ENCODE measurements around the gene B4GALT2. TPM values are rescaled to one million over a fixed set of nuclear protein-coding genes. Genes with fewer than 3 reads are reported as not detected.

The B4GALT2 gene
- total and polyA plus RNA-seq, 9 of the 15 experiments (the other 6 are each of a cell fraction or from before 2014, with no cell fraction given), result 1.3 to 86.8 (median 43.8) TPM

DNA sequence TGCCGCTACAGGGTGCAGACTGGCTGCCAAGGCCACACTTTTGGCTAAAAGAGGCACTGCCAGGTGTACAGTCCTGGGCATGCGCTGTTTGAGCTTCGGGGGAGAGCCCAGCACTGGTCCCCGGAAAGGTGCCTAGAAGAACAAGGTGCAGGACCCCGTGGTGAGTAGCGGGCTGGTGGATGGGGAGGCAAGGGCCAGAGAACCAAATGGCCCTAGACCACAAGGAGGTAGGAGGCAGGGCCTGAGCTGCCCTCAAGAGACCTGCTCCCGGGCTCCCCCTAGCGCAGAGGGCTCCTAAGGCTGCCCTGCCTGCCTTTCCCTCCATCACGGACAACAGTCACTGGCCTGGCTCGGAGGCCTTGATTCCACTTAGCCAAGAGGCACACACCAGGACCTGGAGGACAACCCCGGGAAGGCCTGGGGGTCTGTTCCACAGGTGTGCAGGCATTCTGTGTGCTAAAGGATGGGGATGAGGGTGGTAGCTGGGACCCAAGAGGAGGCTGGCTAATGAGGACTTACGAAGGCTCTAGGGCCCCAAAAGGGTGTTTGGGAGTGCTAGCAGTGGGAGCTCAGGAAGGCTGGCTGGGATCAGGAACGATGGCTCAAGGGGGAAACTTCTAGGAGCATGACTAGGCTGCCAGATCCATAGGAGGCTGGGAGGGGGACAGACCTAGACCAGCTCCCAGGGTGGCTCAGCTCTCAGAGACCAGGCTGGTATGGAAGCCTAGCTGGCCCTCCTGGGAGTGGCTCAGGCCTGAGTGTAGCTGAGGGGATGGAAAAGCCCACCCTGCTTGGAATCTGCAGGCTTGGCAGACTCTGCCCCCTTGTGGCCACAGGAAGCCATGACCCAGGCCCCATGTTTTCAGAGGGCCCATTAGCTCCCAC lies 44.7 kb upstream of the B4GALT2 start (continued):
- TF ChIP-seq, protein P1, sequence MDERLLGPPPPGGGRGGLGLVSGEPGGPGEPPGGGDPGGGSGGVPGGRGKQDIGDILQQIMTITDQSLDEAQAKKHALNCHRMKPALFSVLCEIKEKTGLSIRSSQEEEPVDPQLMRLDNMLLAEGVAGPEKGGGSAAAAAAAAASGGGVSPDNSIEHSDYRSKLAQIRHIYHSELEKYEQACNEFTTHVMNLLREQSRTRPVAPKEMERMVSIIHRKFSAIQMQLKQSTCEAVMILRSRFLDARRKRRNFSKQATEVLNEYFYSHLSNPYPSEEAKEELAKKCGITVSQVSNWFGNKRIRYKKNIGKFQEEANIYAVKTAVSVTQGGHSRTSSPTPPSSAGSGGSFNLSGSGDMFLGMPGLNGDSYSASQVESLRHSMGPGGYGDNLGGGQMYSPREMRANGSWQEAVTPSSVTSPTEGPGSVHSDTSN (CRISPR knock-in tag; IDR thresholded peaks at IDR 0.05; ENCODE audit: low read depth), result no peak
- TF ChIP-seq, protein P1 (tag; conservative IDR thresholded peaks at IDR 0.05; ENCODE audit: low read depth), result no peak
- TF ChIP-seq ZNF408 (CRISPR knock-in tag; IDR thresholded peaks at IDR 0.05; ENCODE audit: low read depth), result no peak
- no peak for TF ChIP-seq SIN3B (IDR thresholded peaks at IDR 0.05; ENCODE audit: low read depth)
- no peak for TF ChIP-seq TAF7 (tag; IDR thresholded peaks at IDR 0.05)
- no peak for TF ChIP-seq ZNF174 (CRISPR knock-in tag; IDR thresholded peaks at IDR 0.05)
- no peak for TF ChIP-seq HDAC2 (IDR thresholded peaks at IDR 0.05)
- TF ChIP-seq, protein P2, sequence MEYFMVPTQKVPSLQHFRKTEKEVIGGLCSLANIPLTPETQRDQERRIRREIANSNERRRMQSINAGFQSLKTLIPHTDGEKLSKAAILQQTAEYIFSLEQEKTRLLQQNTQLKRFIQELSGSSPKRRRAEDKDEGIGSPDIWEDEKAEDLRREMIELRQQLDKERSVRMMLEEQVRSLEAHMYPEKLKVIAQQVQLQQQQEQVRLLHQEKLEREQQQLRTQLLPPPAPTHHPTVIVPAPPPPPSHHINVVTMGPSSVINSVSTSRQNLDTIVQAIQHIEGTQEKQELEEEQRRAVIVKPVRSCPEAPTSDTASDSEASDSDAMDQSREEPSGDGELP (CRISPR knock-in tag; IDR thresholded peaks at IDR 0.05; ENCODE audit: borderline replicate concordance), result peak; percentile 25; the same call in 1 of the 2 replicates
- TF ChIP-seq RBM17 (IDR thresholded peaks at IDR 0.05; ENCODE audit: borderline replicate concordance, low read depth, low read length), result no peak
- no peak for TF ChIP-seq ELK1 (CRISPR knock-in tag; IDR thresholded peaks at IDR 0.05)
- TF ChIP-seq MYBL2 (IDR thresholded peaks at IDR 0.05; ENCODE audit: low read depth), result no peak
- TF ChIP-seq MYBL2 (CRISPR knock-in tag; IDR thresholded peaks at IDR 0.05; ENCODE audit: borderline replicate concordance), result no peak
- no peak for TF ChIP-seq BMI1 (IDR thresholded peaks at IDR 0.05; ENCODE audit: low read length)
- TF ChIP-seq SOX6 (IDR thresholded peaks at IDR 0.05), result 0 out of 2 replicates have a peak, but pooled peaks have one; percentile 5
- no peak for TF ChIP-seq POLR2A (conservative IDR thresholded peaks at IDR 0.05)
- TF ChIP-seq LCOR (CRISPR knock-in tag; IDR thresholded peaks at IDR 0.05), result no peak; the same call in 1 of the 2 replicates
- TF ChIP-seq TAF1 (IDR thresholded peaks at IDR 0.05; ENCODE audit: control insufficient read depth, extremely low read depth, insufficient read depth, low read length, severe bottlenecking), result no peak
- TF ChIP-seq CSDE1 (IDR thresholded peaks at IDR 0.05), result no peak
- no peak for TF ChIP-seq ZNF507 (tag; conservative IDR thresholded peaks at IDR 0.05)
- no peak for TF ChIP-seq IFI16 (CRISPR knock-in tag; IDR thresholded peaks at IDR 0.05)

All from K562 (cell line).